ENCODE measurements around the gene PTMS.

PTMS gene

DNA sequence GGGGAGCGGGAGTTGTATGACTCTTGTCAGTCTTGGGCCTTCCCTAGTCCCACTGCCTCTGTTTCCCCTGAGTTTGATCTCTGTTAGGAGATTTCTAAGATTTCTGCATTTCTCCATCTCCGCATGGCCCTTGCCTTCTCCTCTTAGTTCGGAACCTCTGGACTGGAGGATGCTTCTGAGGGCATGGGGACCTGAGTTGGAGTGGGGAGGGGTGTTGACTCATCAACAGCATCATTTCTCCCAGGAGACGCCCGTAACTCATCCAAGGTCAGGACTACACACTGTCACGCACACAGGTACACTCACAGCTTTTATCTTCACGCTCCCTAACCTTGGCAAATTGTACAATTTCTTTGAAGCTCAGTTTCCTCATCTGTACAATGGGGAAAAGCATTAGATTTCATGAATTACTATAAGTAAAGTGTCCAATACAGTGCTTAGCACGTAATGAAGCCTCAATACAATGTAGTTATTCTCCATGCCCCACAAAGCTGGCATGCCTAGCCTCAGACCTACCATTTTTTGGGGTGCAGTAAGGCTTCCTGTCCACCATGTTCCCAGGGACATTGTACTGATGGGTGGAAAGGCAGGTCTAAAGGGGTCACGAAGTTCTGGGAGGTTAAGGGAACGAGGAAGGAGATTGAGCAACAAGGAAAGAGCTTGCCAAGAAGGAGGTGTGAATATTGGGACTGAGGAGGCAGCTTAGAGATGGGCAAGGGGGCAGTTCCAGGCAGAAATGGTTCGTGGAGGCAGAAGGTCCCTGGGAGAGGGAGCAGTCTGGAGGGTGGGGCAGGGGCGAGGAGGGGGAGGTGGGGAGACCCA, 5.6 kb downstream of the PTMS start:
- no peak for DNase-seq (ENCODE audit: low read depth in 2 of 2)

DNA sequence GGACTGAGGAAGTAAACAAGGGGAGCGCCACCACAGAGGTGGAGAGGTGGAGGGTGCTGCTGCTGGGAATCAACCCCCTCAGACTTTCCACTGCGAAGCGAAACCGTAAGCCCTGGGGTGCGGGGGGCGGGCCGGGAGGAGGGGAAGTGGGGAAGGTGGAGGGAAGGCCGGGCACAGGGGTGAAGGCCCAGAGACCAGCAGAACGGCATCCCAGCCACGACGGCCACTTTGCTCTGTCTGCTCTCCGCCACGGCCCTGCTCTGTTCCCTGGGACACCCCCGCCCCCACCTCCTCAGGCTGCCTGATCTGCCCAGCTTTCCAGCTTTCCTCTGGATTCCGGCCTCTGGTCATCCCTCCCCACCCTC, 6.2 kb downstream of the PTMS start, which contains the start of gene LAG3:
Gene LAG3, plus strand, starts transcription at position 190 of the 365 bp plus-strand sequence. CDS start 333 bp downstream, outside the sequence.
- peak; percentile 72 to 76 for DNase-seq (ENCODE audit: low read depth in 2 of 2)

DNA sequence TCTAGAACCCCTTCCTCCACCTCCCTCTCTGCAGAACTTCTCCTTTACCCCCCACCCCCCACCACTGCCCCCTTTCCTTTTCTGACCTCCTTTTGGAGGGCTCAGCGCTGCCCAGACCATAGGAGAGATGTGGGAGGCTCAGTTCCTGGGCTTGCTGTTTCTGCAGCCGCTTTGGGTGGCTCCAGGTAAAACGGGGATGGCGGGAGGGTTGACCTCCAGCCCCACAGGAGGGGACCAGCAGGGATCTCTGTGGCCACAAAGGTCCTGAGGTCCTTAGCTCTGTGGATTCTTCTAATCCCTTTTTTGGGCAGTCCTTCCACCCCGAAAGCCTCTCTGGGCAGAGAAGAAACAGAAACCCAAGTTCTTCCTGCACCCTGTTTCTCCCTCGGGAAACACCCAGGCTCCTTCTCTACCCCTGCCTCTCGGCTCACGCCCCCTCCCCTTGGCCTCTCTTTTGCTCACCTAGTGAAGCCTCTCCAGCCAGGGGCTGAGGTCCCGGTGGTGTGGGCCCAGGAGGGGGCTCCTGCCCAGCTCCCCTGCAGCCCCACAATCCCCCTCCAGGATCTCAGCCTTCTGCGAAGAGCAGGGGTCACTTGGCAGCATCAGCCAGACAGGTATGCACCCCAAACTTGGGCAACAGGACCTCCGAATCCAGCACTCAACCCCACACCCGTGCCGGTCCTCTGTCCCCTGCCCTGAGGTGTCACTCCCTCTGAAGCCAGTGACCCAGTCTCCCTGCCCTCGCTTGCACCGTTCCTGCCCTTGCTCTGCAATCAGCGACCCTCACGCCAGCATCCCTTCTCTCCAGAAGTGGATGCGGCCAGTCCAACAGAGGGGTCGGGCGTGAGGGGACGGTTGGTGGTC, 6.8 kb downstream of the PTMS start:
- no peak for DNase-seq (ENCODE audit: low read depth in 2 of 2)

GRCh38 chr12:6773590-6774351, 7.6 kb downstream of the PTMS start:
- peak; percentile 73 to 78 for DNase-seq (ENCODE audit: low read depth in 2 of 2)

- no peak for DNase-seq (ENCODE audit: low read depth in 2 of 2)
Observed at GRCh38 chr12:6774499-6775062, 8.4 kb downstream of the PTMS start.

GRCh38 chr12:6775185-6776174, 9.3 kb downstream of the PTMS start:
- no peak for DNase-seq (ENCODE audit: low read depth in 2 of 2)

GRCh38 chr12:6777386-6777785, 11.2 kb downstream of the PTMS start:
- DNase-seq (ENCODE audit: low read depth in 2 of 2) = no peak

DNA sequence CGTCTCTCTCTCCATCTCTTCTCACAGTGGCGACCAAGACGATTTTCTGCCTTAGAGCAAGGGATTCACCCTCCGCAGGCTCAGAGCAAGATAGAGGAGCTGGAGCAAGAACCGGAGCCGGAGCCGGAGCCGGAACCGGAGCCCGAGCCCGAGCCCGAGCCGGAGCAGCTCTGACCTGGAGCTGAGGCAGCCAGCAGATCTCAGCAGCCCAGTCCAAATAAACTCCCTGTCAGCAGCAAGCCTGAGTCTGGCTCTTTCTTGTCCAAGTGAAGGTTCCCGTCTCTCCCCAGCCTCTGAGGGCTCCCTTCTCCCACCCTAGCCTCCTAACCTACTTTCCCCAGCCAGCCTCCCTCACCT, 12.0 kb downstream of the PTMS start:
- no peak for DNase-seq (ENCODE audit: low read depth in 2 of 2)

GRCh38 chr12:6778574-6779550, 12.7 kb downstream of the PTMS start:
- peak; percentile 85 to 86 for DNase-seq (ENCODE audit: low read depth in 2 of 2)

DNA sequence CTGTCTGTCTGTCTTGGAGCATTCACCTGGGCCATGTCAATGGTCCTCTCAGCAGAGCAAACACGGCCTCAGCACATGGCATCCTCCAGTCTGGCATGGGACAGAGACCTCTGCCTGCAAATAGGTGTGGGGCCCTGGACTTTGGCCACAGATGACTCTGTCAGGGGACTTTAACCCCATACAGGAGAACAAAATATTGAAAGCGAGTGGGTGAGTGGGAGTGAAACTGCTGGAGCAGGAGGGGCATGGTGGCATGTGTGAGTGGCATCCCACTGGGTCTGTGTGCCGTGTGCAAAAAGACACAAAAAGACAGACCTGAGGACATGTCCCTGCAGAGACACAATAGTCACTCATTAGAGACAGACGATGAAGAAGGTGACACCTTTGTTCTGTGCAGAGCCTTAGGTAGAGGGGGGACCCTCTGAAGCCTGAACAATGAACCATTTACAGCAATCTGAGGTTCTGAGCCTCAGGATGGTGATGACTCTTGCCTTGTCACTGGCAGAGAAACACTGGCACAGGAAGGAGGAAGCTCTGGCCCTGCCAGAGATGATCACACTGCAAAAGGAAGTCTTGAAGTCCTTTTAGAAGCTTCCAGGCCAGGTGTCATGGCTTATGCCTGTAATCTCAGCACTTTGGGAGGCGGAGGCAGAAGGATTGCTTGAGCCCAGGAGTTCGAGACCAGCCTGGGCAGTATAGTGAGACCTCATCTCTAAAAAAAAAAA, 13.7 kb downstream of the PTMS start:
- DNase-seq (ENCODE audit: low read depth in 2 of 2) = no peak

GRCh38 chr12:6780573-6780972, 14.4 kb downstream of the PTMS start:
- no peak for DNase-seq (ENCODE audit: low read depth in 2 of 2)

DNA sequence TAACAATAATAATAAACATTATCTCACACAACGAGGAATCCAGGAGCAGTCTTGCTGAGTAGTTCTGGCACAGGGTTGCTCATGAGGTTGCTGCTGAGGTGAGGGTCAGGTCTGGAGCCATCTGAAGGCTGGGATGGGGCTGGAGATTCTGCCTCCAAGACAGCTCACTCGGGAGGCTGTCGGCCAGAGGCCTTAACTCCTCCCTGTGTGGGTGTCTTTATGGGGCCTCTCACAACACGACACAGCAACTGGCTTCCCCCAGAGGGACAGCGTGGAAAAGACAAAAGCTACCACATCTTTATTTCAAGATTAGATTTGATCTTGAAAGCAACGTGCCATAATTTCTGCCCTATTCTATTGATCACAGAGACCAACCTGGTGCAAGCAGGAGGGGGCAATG, 16.0 kb downstream of the PTMS start:
- DNase-seq (ENCODE audit: low read depth in 2 of 2) = no peak

GRCh38 chr12:6782850-6783566, 16.8 kb downstream of the PTMS start:
- DNase-seq (ENCODE audit: low read depth in 2 of 2) = no peak

GRCh38 chr12:6783828-6784227, 17.7 kb downstream of the PTMS start:
- DNase-seq (ENCODE audit: low read depth in 2 of 2) = no peak

GRCh38 chr12:6784296-6784695, 18.1 kb downstream of the PTMS start:
- no peak for DNase-seq (ENCODE audit: low read depth in 2 of 2)

DNA sequence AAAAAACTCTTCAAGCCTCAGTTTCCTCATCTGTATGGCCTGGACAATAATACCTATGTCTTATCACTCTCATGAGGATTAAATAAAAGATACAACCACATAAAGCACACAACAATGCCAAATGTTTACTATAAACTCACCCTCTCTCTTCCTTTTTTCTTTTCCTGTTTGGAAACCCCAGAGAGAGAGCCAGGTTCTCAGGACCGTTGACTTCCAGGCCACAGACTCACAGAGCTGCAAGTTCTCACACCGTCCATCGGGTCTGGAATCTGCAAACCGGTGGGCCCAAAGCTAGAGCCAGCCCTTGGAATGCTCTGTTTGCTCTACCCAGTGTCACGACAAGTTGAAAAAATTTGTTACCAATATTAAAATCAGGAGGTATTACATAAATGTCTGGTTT, 18.6 kb downstream of the PTMS start:
- no peak for DNase-seq (ENCODE audit: low read depth in 2 of 2)

- no peak for DNase-seq (ENCODE audit: low read depth in 2 of 2)
Observed at GRCh38 chr12:6786416-6787094, 20.4 kb downstream of the PTMS start.

Data from stimulated activated CD8-positive, alpha-beta memory T cell treated with anti-CD3 and anti-CD28 coated beads, Interleukin-2, amount 100 ng/mL, for 48 hours (primary cell).